Uterus (tissue), 2 donors: ENCODE results near the gene OSBPL8.

Experiments
- POLR2A ChIP-seq, 2 donors: fragments of 450-650 bp; IDR thresholded peaks; one replicate each; pipeline ENCODE4 v1.6.1; 2016; ENCODE audit warnings: antibody characterized with exemption in 2 of 2, mild to moderate bottlenecking in 1 of 2, moderate library complexity in 1 of 2
- TF ChIP-seq, protein P1 (sequence below), 4 experiments: fragments of 200-600 bp in 2 of 4; fragments of 450-650 bp in 2 of 4; sonication (generic) in 2 of 4; IDR thresholded peaks; one replicate each; pipeline ENCODE4 v1.5.1; 2016 to 2019; ENCODE audit warnings: antibody characterized with exemption in 4 of 4, mild to moderate bottlenecking in 2 of 4, moderate library complexity in 1 of 4

DNA sequence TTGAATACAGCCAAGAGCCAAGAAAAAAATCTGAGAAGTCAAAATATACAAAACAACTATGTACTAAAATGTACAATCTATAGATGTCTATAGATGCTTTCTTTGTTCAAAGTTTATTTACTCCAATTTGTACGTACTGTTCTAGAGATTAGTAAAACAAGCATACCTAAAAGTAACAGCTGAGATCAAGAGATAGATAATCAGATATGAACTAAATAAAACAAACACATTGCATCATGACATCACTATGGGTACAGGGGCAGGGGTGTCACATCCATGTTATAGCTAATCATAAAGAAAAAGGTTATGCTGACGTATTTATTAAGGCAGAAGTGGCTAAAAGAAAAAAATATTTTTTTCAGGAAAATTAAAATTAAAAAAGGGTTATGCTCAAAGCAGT is 139.3 kb downstream of the OSBPL8 start:
- TF ChIP-seq, protein P1, sequence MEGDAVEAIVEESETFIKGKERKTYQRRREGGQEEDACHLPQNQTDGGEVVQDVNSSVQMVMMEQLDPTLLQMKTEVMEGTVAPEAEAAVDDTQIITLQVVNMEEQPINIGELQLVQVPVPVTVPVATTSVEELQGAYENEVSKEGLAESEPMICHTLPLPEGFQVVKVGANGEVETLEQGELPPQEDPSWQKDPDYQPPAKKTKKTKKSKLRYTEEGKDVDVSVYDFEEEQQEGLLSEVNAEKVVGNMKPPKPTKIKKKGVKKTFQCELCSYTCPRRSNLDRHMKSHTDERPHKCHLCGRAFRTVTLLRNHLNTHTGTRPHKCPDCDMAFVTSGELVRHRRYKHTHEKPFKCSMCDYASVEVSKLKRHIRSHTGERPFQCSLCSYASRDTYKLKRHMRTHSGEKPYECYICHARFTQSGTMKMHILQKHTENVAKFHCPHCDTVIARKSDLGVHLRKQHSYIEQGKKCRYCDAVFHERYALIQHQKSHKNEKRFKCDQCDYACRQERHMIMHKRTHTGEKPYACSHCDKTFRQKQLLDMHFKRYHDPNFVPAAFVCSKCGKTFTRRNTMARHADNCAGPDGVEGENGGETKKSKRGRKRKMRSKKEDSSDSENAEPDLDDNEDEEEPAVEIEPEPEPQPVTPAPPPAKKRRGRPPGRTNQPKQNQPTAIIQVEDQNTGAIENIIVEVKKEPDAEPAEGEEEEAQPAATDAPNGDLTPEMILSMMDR (IDR thresholded peaks at IDR 0.05), result no peak
- TF ChIP-seq POLR2A (IDR thresholded peaks at IDR 0.05), result no peak
